Prostate gland (tissue), 2 donors: ENCODE measurements around the gene CLCA4.

Experiments
- CTCF ChIP-seq, 4 experiments: fragments of 200-600 bp in 2 of 4; fragments of 450-650 bp in 2 of 4; sonication (generic) in 2 of 4; IDR thresholded peaks; 1 replicate in 3 of 4; 2 replicates in 1 of 4; pipeline ENCODE4 v1.5.1; 2016 to 2019; ENCODE audit warnings: antibody characterized with exemption in 4 of 4, mild to moderate bottlenecking in 2 of 4, moderate library complexity in 2 of 4
- POLR2A ChIP-seq: fragments of 450-650 bp; IDR thresholded peaks from one replicate; pipeline ENCODE4 v1.6.1; 2016; ENCODE audit warnings: antibody characterized with exemption, mild to moderate bottlenecking

DNA sequence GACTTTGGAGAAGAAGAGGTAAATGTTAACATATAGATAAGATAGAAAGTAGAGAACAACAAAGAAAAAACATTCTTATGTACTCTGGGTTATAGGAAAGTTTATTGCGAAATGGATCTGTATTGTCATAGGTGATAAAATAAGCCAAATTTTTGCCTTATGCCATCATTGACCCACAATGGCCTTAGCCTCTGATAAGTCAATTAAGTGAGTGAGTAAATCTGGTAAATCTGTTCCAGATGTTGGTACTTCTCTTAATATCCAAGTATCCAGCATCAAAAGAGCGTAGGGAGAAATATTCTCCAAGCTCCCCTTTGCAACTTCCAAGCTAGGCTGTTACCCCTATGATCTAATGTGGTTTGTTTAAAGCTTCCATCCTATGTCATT, 38.3 kb upstream of the CLCA4 start:
- TF ChIP-seq POLR2A, result no peak
- no peak for TF ChIP-seq CTCF (IDR thresholded peaks at IDR 0.05)
